CD8-positive, alpha-beta memory T cell (primary cell): ENCODE results near the gene ZSCAN1. TPM values are rescaled to one million over a fixed set of nuclear protein-coding genes. Genes with fewer than 3 reads are reported as not detected.
A peak's percentile ranks its signal among the peaks of the same experiment; 100 is the strongest.

ENCODE experiments used
- CTCF ChIA-PET: fragments of 350-600 bp; sonication (Branson Sonifier 250); formaldehyde crosslinking; loops from one replicate; lab custom pipeline; 2021; ENCODE audit warnings: antibody characterized with exemption; lab: Charles Lee
- POLR2A ChIA-PET: fragments of 350-600 bp; sonication (Branson Sonifier 250); formaldehyde crosslinking; loops from one replicate; lab custom pipeline; 2021; ENCODE audit warnings: antibody characterized with exemption; lab: Charles Lee
- DNase-seq, 5 donors: peaks; one replicate each; pipeline versions ENCODE4 v3.0.0 to v3.0.0-alpha.2; 2020 to 2022; ENCODE audit warnings: mixed read lengths in 1 of 5
- H3K27ac ChIP-seq: one replicate; pipeline ENCODE4 v1.7.0; 2013; ENCODE audit warnings: low read depth, mild to moderate bottlenecking, low read length, moderate library complexity
- H3K27me3 ChIP-seq: 2 replicates; pipeline ENCODE4 v1.7.0; 2013; ENCODE audit warnings: low read length, mild to moderate bottlenecking; ENCODE audit not compliant: insufficient read depth, poor library complexity, severe bottlenecking
- H3K36me3 ChIP-seq: 2 replicates; pipeline ENCODE4 v1.7.0; 2013; ENCODE audit warnings: mild to moderate bottlenecking, low read length, moderate library complexity; ENCODE audit not compliant: insufficient read depth
- H3K4me1 ChIP-seq: 2 replicates; pipeline ENCODE4 v1.7.0; 2013; ENCODE audit warnings: mild to moderate bottlenecking, low read length, moderate library complexity; ENCODE audit not compliant: insufficient read depth
- H3K4me3 ChIP-seq: 2 replicates; pipeline ENCODE4 v1.7.0; 2013; ENCODE audit warnings: mild to moderate bottlenecking, low read length
- H3K9me3 ChIP-seq: 2 replicates; pipeline ENCODE4 v1.7.0; 2013; ENCODE audit warnings: mild to moderate bottlenecking, low read length
- H3K27ac Mint-ChIP-seq, 8 donors: one replicate each; pipeline ENCODE4 v1.8.0; 2020 to 2021; ENCODE audit warnings: mixed read lengths in 8 of 8, mild to moderate bottlenecking in 6 of 8, inconsistent platforms in 3 of 8, moderate library complexity in 3 of 8
- H3K27me3 Mint-ChIP-seq, 2 donors: one replicate each; pipeline ENCODE4 v1.8.0; 2020 to 2021; ENCODE audit warnings: mixed read lengths in 2 of 2, mild to moderate bottlenecking in 1 of 2, moderate library complexity in 1 of 2
- H3K36me3 Mint-ChIP-seq, 3 donors: one replicate each; pipeline ENCODE4 v1.8.0; 2020 to 2021; ENCODE audit warnings: mixed read lengths in 3 of 3, inconsistent platforms in 1 of 3, mild to moderate bottlenecking in 1 of 3
- H3K4me1 Mint-ChIP-seq, 3 donors: one replicate each; pipeline ENCODE4 v1.8.0; 2020 to 2021; ENCODE audit warnings: mixed read lengths in 3 of 3, inconsistent platforms in 1 of 3, mild to moderate bottlenecking in 1 of 3
- H3K4me3 Mint-ChIP-seq, 7 donors: one replicate each; pipeline ENCODE4 v1.8.0; 2020 to 2021; ENCODE audit warnings: mixed read lengths in 7 of 7, mild to moderate bottlenecking in 6 of 7, moderate library complexity in 4 of 7, inconsistent platforms in 2 of 7
- H3K9me3 Mint-ChIP-seq, 5 donors: one replicate each; pipeline ENCODE4 v1.8.0; 2020 to 2022; ENCODE audit warnings: mixed read lengths in 5 of 5, mild to moderate bottlenecking in 3 of 5, moderate library complexity in 2 of 5, inconsistent platforms in 1 of 5
- polyA plus RNA-seq: library from polyadenylated mRNA; unstranded; fragments of 300-500 nt; fragmentation: Illumina TruSeq; gene quantifications from one replicate; pipeline ENCODE4 v1.2.3, GENCODE V29; 2021
- total RNA-seq, 2 experiments: library from RNA; stranded (reverse); gene quantifications; one replicate each; pipeline ENCODE4 v1.2.3, GENCODE V29; 2021

ZSCAN1 gene
- total and polyA plus RNA-seq, 3 experiments from 2014 or later: not detected

DNA sequence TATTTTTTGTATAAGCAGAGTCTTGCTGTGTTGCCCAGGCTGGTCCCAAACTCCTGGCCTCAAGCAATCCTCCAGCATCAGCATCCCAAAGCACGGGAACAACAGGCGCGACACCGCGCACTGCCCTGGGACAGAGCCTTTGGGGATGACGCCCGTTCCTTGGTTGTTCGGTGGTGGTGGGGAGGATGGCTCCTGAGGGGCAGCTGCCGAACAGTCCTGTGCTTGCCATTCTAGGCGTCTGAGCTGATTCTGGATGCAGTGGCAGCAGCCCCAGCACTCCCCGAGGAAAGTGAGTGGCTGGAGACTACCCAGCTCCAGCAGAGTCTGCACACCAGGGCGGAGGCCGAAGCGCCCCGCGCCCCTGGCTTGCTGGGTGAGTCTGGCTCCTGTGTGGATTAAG, 18.4 kb downstream of the ZSCAN1 start:
- ChIA-PET POLR2A (no interaction called here), CTCF (no interaction called here)
- Histone ChIP-seq H3K27ac (no peak overlapping the region), H3K4me3 (no peak overlapping the region), H3K9me3 (no peaks in the 10 kb centered on the region), H3K27me3 (no peaks in the 10 kb centered on the region), H3K4me1 (no peaks in the 10 kb centered on the region), H3K36me3 (no peaks in the 10 kb centered on the region)
- peaks cover 16 to 21% of the 10 kb centered on the region in 2 donors for H3K27me3 Mint-ChIP-seq
- H3K36me3 Mint-ChIP-seq: peaks cover 4 to 26% (median 6%) of the 10 kb centered on the region in 3 donors
- no peak overlapping the region for H3K27ac Mint-ChIP-seq
- DNase-seq: no peak
- no peaks in the 10 kb centered on the region for H3K4me1 Mint-ChIP-seq
- no peak overlapping the region for H3K4me3 Mint-ChIP-seq
- H3K9me3 Mint-ChIP-seq: peaks cover 23 to 68% (median 49%) of the 10 kb centered on the region in 5 donors

DNA sequence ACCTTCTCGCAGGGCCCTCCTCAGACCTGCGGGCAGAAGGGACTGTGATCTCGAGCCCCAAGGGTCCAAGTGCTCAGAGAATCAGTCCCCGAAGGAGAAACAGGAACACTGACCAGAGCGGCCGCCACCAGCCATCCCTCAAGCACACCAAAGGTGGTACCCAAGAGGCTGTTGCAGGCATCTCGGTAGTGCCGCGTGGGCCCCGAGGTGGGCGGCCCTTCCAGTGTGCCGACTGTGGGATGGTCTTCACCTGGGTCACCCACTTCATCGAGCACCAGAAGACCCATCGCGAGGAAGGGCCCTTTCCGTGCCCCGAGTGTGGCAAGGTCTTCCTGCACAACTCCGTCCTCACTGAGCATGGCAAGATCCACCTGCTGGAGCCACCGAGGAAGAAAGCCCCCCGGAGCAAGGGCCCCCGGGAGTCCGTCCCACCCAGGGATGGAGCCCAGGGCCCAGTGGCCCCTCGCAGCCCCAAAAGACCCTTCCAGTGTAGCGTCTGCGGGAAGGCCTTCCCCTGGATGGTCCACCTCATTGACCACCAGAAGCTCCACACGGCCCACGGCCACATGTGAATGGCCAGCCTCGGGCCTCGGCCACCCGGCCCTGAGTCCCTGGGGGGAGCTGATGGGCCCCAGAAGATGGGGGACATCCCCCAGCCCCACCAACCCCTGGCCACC, 19.8 kb downstream of the ZSCAN1 start:
- H3K36me3 Mint-ChIP-seq: peaks cover 4 to 30% (median 11%) of the 10 kb centered on the region in 3 donors
- POLR2A ChIA-PET: no interaction called here
- no peaks in the 10 kb centered on the region for H3K9me3 ChIP-seq

DNA sequence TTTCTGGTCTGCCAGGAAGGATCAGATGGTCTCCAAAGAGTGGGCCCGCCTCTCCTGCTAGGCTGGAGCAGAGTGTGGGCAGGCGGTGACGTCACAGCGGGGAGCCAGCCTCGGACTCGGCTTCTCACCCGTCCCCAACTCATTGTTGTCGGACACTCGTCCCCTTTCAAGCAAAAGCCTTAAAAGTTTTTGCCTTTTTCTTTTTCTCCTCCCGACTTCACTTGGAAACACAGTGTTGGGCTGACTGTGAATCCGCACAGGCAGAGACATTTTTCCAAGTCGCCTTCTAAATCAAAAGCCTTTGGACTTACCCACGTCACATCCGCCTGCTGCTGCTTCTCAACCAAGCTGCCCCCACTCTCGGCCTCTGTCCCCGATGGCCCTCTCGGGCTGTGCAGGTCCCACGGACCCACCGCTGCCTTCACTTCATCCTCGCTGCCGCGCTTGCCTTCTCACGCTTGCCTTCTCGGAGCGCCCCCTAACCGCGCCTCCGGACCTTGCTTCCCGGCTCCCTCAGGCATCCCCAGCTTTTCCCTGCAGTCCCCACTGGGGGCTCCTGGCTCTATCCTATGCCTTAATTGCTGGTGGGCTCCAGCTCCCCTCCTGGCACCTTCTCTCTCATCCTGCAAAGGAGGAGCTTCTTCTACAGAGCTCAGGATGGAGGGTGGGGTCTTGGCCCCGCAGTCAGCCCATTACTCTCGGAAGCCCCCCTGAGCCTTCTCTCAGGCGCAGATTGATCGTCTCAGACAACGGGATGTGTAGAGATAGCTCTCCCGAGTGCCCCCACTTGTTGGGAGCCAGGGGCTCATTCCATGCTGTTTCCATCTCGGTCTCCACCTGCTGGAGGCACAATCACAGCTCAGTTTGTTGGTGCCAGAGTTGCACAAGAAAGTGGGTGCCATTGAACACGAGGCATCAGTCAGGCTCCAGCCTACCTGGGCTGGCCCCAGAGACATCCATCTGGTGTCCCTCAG, 21.4 kb downstream of the ZSCAN1 start:
- ChIA-PET POLR2A (no interaction called here), CTCF (no interaction called here)
- no peak for DNase-seq
- no peaks in the 10 kb centered on the region for H3K9me3 ChIP-seq
- H3K4me3 ChIP-seq: no peak overlapping the region
- H3K36me3 ChIP-seq: no peaks in the 10 kb centered on the region
- peaks cover 27 to 30% of the 10 kb centered on the region in 2 donors for H3K27me3 Mint-ChIP-seq
- H3K4me3 Mint-ChIP-seq: peak overlapping the region in 1 of 7 donors; percentile 5
- H3K4me1 Mint-ChIP-seq: peaks cover 0 to 4% (median 3%) of the 10 kb centered on the region in 3 donors
- H3K27ac Mint-ChIP-seq: no peak overlapping the region
- peaks cover 4 to 30% (median 13%) of the 10 kb centered on the region in 3 donors for H3K36me3 Mint-ChIP-seq
- no peak overlapping the region for H3K27ac ChIP-seq
- H3K27me3 ChIP-seq: no peaks in the 10 kb centered on the region
- peaks cover 21 to 72% (median 50%) of the 10 kb centered on the region in 5 donors for H3K9me3 Mint-ChIP-seq
- H3K4me1 ChIP-seq: no peaks in the 10 kb centered on the region

More for the DNA sequence above, 19.8 kb downstream of the ZSCAN1 start:
- Mint-ChIP-seq H3K4me3 (no peak overlapping the region), H3K9me3 (peaks cover 27 to 76% (median 54%) of the 10 kb centered on the region in 5 donors), H3K27me3 (peaks cover 21 to 27% of the 10 kb centered on the region in 2 donors), H3K27ac (no peak overlapping the region), H3K4me1 (peaks cover 0 to under 1% (median 0%) of the 10 kb centered on the region in 3 donors)
- Histone ChIP-seq H3K4me3 (no peak overlapping the region), H3K4me1 (no peaks in the 10 kb centered on the region), H3K27me3 (no peaks in the 10 kb centered on the region), H3K27ac (no peak overlapping the region), H3K36me3 (no peaks in the 10 kb centered on the region)
- no peak for DNase-seq
- CTCF ChIA-PET: no interaction called here

DNA sequence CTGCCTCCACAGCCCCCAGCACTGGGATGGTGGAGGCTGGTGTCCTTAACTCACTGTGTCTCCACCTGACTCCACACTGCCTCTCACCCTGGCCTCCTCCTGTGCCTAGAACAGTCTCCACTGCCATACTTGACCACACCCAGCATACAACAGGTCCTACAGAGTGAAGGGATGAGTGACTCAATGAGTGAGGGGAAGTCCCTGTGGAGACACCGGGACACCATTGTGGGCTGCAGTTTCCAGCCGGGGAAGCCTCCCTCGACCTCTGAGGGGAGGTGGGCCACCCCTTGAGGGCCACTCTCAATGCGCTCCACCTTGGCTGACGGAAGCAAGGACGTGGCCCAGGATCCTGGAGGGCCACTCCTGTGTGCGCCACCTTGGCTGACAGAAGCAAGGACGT, 22.4 kb downstream of the ZSCAN1 start:
- peaks cover 21 to 70% (median 50%) of the 10 kb centered on the region in 5 donors for H3K9me3 Mint-ChIP-seq
- POLR2A ChIA-PET: no interaction called here

DNA sequence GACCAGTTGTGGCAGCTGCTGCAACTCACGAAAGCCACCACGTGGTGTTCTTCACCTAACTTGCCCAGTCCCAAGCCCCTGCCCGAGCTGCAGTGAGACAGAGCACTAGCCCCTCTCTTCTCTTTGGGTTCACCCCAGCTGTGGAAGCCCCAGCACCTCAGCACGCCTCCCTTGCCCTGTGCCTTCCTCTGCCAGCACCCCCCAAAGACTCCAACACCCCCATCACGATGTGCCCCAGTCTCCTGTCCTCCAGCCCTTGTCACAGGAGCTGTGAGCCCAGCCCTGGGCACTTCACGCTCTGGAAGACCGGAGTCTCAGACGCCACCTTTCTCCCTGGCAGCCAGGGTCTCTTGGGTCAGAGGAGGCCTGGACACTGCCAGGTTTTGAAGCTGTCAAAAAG, 23.0 kb downstream of the ZSCAN1 start:
- no peak overlapping the region for H3K27ac ChIP-seq
- POLR2A ChIA-PET: no interaction called here
- H3K27me3 Mint-ChIP-seq: peaks cover 25 to 29% of the 10 kb centered on the region in 2 donors

More for the DNA sequence above, 22.4 kb downstream of the ZSCAN1 start:
- peaks cover 4 to 30% (median 14%) of the 10 kb centered on the region in 3 donors for H3K36me3 Mint-ChIP-seq
- DNase-seq: no peak
- no peak overlapping the region for H3K27ac Mint-ChIP-seq
- Histone ChIP-seq H3K27me3 (no peaks in the 10 kb centered on the region), H3K9me3 (peaks cover 2% of the 10 kb centered on the region), H3K4me1 (no peaks in the 10 kb centered on the region), H3K36me3 (no peaks in the 10 kb centered on the region), H3K4me3 (no peak overlapping the region), H3K27ac (no peak overlapping the region)
- H3K27me3 Mint-ChIP-seq: peaks cover 27 to 30% of the 10 kb centered on the region in 2 donors
- H3K4me3 Mint-ChIP-seq: no peak overlapping the region
- peaks cover 0 to 4% (median 3%) of the 10 kb centered on the region in 3 donors for H3K4me1 Mint-ChIP-seq
- CTCF ChIA-PET: no interaction called here

DNA sequence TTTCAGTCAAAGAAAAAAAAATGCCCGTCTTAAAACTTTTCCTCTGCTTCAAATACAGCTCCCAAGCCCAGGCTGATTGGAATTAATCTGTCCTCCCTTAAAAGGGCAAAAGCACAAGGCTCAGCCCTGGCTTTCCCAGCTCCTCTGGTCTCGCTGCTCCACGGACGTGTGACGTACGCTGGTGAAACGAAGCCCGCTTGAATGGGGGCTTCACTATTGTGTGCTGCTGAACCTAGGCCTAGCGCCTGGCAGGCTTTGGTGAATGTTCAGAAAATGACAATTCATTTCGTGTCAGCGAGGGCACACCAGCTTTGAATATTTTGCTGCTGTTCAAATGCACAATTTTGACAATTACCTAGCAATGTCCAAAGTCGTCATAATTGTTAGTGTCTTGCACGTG, 24.6 kb downstream of the ZSCAN1 start:
- peak overlapping the region in 1 of 8 donors; percentile 85 for H3K27ac Mint-ChIP-seq
- peaks cover 18 to 73% (median 57%) of the 10 kb centered on the region in 5 donors for H3K9me3 Mint-ChIP-seq
- H3K4me3 Mint-ChIP-seq: peak overlapping the region in 2 of 7 donors; percentile 73 to 83
- peaks cover 0 to 4% (median 3%) of the 10 kb centered on the region in 3 donors for H3K4me1 Mint-ChIP-seq
- ChIA-PET POLR2A (interaction anchor here (0.6 kb wide), 2 partner anchors 298 to 1744 kb away, joined by 3 read pairs; partner anchors contain the start of gene ZSCAN5A), CTCF (interaction anchor here (1.1 to 1.3 kb wide), 3 partner anchors 22 to 55 kb away, joined by 3 read pairs; no protein-coding TSS in a partner anchor)
- Histone ChIP-seq H3K27ac (no peak overlapping the region), H3K27me3 (no peaks in the 10 kb centered on the region), H3K36me3 (no peaks in the 10 kb centered on the region), H3K4me3 (peak overlapping the region; percentile 2), H3K4me1 (no peaks in the 10 kb centered on the region), H3K9me3 (peaks cover 9% of the 10 kb centered on the region)
- DNase-seq: no peak
- H3K27me3 Mint-ChIP-seq: peaks cover 22 to 27% of the 10 kb centered on the region in 2 donors
- H3K36me3 Mint-ChIP-seq: peaks cover 4 to 24% (median 16%) of the 10 kb centered on the region in 3 donors

More for the DNA sequence above, 23.0 kb downstream of the ZSCAN1 start:
- H3K36me3 ChIP-seq: no peaks in the 10 kb centered on the region
- H3K4me1 Mint-ChIP-seq: peaks cover 0 to 4% (median 3%) of the 10 kb centered on the region in 3 donors
- peaks cover 17 to 70% (median 55%) of the 10 kb centered on the region in 5 donors for H3K9me3 Mint-ChIP-seq
- H3K4me1 ChIP-seq: no peaks in the 10 kb centered on the region
- no peak for DNase-seq
- CTCF ChIA-PET: no interaction called here
- no peak overlapping the region for H3K4me3 ChIP-seq
- no peak overlapping the region for H3K4me3 Mint-ChIP-seq
- peaks cover 4 to 24% (median 16%) of the 10 kb centered on the region in 3 donors for H3K36me3 Mint-ChIP-seq
- H3K9me3 ChIP-seq: peaks cover 6% of the 10 kb centered on the region
- H3K27ac Mint-ChIP-seq: no peak overlapping the region
- no peaks in the 10 kb centered on the region for H3K27me3 ChIP-seq

DNA sequence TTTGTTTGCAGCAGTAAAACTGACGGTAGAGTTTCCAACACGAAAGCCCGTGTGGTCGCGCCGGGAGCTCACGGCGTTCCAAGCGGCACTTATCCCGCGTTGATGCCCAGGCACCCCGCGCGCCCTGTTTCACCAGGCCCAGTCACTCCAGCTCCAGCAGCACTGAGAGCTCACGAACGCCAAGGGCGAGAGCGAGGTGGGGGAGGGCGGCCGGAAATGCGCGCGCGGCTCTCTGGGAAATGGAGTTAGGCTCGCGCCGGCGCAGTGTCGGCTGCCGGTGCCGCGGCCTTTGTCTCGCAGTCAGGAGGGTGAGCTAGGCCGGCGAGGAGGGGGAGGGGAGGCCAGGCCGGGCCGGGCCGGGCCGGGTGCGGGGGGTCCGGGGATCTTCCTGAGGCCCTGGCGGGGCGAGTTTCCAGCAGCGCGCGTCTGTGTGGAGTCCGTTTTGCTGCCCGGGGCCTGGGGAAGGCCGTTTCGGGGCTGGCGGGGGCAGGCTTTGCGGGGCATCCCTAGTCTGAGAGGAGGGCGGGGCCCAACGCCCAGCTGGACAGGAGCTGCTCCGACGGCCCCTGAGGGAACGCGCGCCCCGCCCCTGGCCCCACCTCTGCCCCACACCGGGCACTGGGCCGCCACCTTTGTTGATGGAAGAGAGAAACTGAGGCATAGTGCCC, 25.3 kb downstream of the ZSCAN1 start, which contains the start of gene ZNF135:
Gene ZNF135 (plus strand): TSS at position 280 of the 668 bp plus-strand sequence. CDS start 721 bp downstream, outside the sequence.
- H3K4me1 ChIP-seq: no peaks in the 10 kb centered on the region
- POLR2A ChIA-PET: interaction anchor here (0.6 kb wide), 1 partner anchor 1745 kb away, joined by 3 read pairs; the partner anchor contains the start of gene ZSCAN5A
- peaks cover 4 to 31% (median 20%) of the 10 kb centered on the region in 3 donors for H3K36me3 Mint-ChIP-seq
- H3K27ac ChIP-seq: no peak within 1 kb of the TSS
- CTCF ChIA-PET: interaction anchor here (0.5 to 1.3 kb wide), 4 partner anchors 22 to 254 kb away, joined by 3 read pairs; no protein-coding TSS in a partner anchor
- peak within 1 kb of the TSS in 2 of 8 donors; percentile 61 to 85 for H3K27ac Mint-ChIP-seq
- no peaks in the 10 kb centered on the region for H3K27me3 ChIP-seq
- peaks cover 0 to 4% (median 3%) of the 10 kb centered on the region in 3 donors for H3K4me1 Mint-ChIP-seq
- peaks cover 13% of the 10 kb centered on the region for H3K9me3 ChIP-seq
- H3K4me3 Mint-ChIP-seq: peak within 1 kb of the TSS in 6 of 7 donors; percentile 55 to 83 (median 68)
- H3K9me3 Mint-ChIP-seq: peaks cover 20 to 79% (median 60%) of the 10 kb centered on the region in 5 donors
- peak in 4 of 5 donors; percentile 6 to 72 (median 48) for DNase-seq
- no peaks in the 10 kb centered on the region for H3K36me3 ChIP-seq
- H3K4me3 ChIP-seq: peak within 1 kb of the TSS; percentile 15
- peaks cover 22 to 27% of the 10 kb centered on the region in 2 donors for H3K27me3 Mint-ChIP-seq
